Tibial nerve (tissue), 4 donors: ENCODE measurements around the gene GABBR2.

Experiments used
- EP300 ChIP-seq, 2 donors: sonication (generic); formaldehyde crosslinking; IDR thresholded peaks; one replicate each; pipeline ENCODE4 v1.6.1; 2017; ENCODE audit warnings: antibody characterized with exemption in 2 of 2, mild to moderate bottlenecking in 1 of 2
- TF ChIP-seq, protein P1 (sequence below), 5 experiments: fragments of 200-600 bp in 3 of 5; fragments of 450-650 bp in 2 of 5; sonication (generic) in 3 of 5; IDR thresholded peaks; one replicate each; pipeline ENCODE4 v1.5.1; 2016 to 2019; ENCODE audit warnings: antibody characterized with exemption in 5 of 5, mild to moderate bottlenecking in 3 of 5, moderate library complexity in 2 of 5

GRCh38 chr9:98495530-98495929, 213.2 kb downstream of the GABBR2 start:
- no peak for TF ChIP-seq EP300 (IDR thresholded peaks at IDR 0.05)
- TF ChIP-seq, protein P1, sequence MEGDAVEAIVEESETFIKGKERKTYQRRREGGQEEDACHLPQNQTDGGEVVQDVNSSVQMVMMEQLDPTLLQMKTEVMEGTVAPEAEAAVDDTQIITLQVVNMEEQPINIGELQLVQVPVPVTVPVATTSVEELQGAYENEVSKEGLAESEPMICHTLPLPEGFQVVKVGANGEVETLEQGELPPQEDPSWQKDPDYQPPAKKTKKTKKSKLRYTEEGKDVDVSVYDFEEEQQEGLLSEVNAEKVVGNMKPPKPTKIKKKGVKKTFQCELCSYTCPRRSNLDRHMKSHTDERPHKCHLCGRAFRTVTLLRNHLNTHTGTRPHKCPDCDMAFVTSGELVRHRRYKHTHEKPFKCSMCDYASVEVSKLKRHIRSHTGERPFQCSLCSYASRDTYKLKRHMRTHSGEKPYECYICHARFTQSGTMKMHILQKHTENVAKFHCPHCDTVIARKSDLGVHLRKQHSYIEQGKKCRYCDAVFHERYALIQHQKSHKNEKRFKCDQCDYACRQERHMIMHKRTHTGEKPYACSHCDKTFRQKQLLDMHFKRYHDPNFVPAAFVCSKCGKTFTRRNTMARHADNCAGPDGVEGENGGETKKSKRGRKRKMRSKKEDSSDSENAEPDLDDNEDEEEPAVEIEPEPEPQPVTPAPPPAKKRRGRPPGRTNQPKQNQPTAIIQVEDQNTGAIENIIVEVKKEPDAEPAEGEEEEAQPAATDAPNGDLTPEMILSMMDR (IDR thresholded peaks at IDR 0.05) = no peak
